Measurements from ENCODE around the gene FHL5. TPM values are rescaled to one million over a fixed set of nuclear protein-coding genes. Genes with fewer than 3 reads are reported as not detected.
A peak's percentile ranks its signal among the peaks of the same experiment; 100 is the strongest.
"Not testable (repeated sequence)": the region's sequence is repeated elsewhere in the genome, so short reads cannot be mapped to it uniquely, and the experiment has no call there.

The FHL5 gene
- polyA plus RNA-seq, 1 donor = 0.27 TPM

DNA sequence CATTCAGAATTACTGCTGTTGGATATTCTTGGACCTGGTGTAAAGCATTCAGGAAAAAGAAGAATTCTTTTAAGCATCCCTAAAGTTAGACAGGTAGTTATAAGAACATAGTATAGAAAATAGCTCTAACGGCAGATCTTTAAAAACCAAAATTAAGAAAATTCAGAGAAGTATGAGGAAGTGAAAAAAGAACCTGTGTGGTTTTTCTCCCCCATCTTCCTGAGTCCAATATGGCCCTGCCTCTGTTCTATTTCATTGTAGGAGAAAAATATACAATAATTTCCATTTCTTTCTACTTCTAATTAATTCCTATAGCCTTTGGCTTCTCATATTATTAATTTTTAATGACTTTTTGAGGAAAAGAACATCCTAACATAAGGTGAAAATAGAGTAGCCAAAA lies 47.1 kb downstream of the FHL5 start:
- DNase-seq = no peak

DNA sequence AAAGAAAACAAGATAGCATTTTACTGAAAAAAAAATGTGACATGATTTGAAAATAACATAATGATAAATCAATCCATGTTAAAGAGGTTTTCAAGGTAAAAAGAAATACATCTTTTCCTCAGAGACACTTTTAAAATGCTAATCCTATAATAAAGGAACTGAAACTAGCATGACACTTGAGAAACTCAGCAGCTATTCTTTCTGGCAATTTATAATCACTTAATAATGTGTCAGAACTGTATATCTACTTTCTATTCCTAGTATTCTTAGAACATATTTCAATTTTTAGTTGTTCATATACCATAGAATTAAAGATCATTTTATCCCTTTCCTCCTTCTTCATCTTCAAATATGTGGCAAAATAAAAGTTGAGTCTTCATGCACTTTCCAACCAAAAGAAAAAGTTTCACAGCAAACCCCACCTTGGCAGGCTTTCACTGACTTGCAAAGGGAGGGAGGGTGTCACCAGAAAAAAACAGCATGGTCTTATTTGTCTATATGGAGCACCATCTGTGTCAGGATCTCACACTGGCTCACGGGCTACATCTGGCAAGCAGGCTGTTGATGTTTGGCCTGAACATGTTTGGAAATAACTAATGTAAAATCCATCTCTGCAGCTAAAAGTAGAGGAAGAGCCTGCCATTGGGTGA lies 48.5 kb downstream of the FHL5 start:
- DNase-seq = no peak

GRCh38 chr6:96613291-96613999 lies 50.5 kb downstream of the FHL5 start:
- no peak for DNase-seq

- DNase-seq = no peak
Measured at GRCh38 chr6:96620851-96621250, 57.9 kb downstream of the FHL5 start.

GRCh38 chr6:96621983-96622382 lies 59.1 kb downstream of the FHL5 start:
- no peak for DNase-seq

DNA sequence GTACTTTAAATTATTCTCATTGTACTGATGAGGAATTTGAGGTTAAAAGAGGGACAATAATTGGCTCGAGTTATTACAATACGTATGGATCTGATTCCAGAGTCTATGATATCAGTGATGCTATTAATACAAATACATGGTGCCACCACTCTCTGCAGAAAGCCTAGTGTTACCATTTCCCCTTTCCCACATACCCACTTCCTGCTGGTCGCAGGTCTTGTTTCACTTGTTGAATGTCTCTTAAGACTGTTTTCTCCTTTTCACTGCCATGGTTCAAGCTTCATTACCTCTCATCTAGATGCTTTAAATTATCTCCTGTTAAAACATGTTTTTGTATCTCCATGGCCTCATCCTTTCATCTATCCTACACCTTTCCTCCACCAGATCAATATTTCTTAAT lies 62.0 kb downstream of the FHL5 start:
- no peak for DNase-seq

- peak; percentile 29 for DNase-seq
Measured at GRCh38 chr6:96626759-96627364, 63.9 kb downstream of the FHL5 start.

DNA sequence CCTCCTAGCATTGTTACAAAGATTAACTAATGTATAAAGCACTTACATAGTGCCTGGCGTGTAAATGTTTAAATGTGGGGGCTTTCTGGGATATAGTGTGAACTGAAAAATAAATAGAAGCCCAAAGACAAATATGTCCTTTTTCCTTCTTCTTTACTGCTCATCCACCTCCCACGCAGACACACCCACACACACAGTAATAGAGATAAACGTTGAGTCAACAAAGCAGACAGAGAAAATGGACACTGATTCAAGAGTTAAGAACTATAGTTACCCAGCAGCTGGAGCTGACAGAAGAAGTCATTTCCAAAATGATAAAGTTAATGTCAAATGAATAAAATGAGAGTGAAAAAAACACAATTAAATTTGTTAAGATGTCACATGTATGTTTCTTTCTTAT lies 68.3 kb downstream of the FHL5 start:
- peak; percentile 27 for DNase-seq

DNA sequence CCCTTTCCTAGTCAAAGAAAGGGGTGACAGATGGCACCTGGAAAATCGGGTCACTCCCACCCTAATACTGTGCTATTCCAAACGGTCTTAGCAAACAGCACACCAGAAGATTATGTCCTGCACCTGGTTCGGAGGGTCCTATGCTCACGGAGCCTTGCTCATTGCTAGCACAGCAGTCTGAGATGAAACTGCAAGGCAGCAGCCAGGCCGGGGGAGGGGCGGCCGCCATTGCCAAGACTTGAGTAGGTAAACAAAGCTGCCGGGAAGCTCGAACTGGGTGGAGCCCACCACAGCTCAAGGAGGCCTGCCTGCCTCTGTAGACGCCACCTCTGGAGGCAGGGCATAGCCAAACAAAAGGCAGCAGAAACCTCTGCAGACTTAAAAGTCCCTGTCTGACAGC lies 75.1 kb downstream of the FHL5 start:
- not testable (repeated sequence) for DNase-seq

GRCh38 chr6:96645106-96645505 lies 82.2 kb downstream of the FHL5 start:
- DNase-seq = no peak

GRCh38 chr6:96649926-96650325 lies 87.0 kb downstream of the FHL5 start:
- no peak for DNase-seq

DNA sequence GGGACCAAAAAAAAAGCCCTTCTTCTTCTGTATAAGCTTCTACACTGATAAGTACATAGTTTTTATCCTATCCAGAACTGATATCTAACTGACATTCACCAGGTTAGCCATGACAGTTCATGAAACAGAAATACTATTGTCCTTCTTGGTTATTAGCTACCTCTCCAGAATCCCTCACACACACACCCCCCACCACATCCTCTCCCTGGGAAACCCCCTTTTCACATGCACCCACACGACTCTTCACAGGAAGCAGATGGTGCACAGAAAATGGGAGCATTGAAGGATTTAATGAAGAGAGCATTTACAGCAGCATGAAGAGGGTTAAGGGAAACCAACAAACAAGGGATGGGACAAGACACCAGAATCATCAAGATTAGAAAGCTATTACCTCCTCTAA lies 88.9 kb downstream of the FHL5 start:
- DNase-seq = no peak

DNA sequence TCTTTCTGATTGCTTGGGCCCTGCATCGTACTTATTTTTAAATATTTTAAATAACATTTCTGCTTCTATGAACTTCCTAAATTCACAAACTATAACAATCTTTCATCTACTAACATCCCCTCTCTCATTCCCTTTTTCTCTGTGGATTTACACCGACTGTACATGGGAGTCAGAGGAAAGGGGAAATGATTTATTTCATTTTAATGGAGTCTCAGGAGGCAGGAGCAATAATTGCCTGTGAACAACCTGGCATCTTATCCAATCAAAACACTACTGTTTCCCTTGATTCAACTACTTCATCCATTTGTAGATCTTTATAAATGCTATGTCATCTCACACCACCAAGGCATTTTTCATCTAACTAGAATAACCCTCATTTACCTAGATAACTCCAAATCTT lies 89.6 kb downstream of the FHL5 start:
- no peak for DNase-seq

DNA sequence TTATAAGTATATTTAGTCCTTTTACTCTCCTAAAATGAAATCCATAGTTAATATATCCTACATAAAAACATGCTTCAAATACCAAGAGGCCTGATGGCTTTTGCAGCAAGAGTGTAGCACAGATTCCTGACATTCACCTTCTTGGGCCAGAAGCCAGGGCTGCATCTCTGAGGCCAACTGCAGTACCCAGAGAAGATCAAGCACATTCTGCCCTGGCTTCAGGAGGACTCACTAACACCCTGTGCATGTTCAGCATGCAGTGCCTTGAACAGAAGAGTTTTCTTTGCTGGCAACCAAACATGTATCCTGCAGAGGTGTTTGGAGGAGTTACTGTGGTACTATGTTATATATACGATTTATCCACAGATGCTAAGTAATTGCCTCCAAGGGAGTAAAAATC lies 90.3 kb downstream of the FHL5 start:
- DNase-seq = no peak

GRCh38 chr6:96656567-96656966 lies 93.6 kb downstream of the FHL5 start:
- no peak for DNase-seq

DNA sequence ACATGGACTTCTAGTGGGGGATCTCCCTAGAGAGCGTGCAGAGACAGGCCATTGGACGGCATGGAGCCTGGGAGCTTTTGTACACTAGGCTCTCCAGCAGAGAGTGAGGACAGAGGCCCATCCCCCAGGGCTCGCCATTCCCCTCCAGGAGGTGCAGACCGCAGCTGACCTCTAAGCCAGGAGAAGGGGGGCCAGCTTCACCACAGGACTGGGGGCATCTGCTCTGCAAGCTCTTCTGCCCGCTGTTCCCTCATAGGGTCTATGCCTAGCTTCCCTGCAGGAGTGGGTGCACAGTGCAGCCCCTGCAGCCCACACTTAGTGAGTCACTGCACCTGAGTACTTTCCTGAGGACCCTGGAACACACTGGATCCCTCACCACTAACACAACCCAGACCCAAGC lies 94.4 kb downstream of the FHL5 start:
- no peak for DNase-seq

DNA sequence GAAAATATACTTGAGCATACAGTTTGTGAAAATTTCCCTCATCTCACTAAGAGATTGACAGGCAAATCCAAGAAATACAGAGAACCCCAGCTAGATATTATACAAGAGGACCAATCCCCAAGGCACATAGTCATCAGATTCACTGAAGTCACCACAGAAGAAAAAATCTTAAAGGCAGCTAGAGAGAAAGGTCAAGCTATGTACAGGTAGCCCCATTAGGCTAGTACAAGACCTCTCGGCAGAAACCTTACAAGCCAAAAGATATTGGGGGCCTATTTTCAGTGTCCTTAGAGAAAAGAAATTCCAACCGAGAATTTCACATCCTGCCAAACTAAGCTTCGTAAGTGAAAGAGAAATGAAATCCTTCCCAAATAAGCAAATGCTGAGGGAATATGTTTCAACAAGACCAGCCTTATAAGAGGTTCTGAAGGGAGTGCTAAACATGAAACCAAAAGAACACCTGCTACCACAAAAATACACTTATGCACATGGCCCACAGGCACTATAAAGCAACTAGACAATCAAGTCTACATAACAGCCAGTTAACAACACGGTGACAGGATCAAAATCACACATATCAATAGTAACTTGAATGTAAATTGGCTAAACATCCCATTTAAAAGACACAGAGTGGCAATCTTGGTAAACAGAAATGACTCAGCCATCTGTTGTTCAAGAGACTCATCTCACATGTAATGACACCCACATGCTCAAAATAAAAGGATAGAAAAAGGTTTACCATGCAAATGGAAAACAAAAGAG lies 96.3 kb downstream of the FHL5 start:
- DNase-seq = no peak

Other genes with a start within 250 kb of the FHL5 start
- 46.2 TPM for gene UFL1, start 41.3 kb upstream of the FHL5 start, polyA plus RNA-seq (ENCODE audit: insufficient read length)